Activated naive CD8-positive, alpha-beta T cell treated with anti-CD3 and anti-CD28 coated beads, Interleukin-2, amount 10 ng/mL, durations not matched to agents 7 days and 5 days (primary cell): ENCODE data around the gene RPS26. TPM values are rescaled to one million over a fixed set of nuclear protein-coding genes. Genes with fewer than 3 reads are reported as not detected.
A peak's percentile ranks its signal among the peaks of the same experiment; 100 is the strongest.

Experiments used
- ATAC-seq: fragments of 150-1000 bp; cut with Tn5 transposase; one replicate; pipeline ENCODE4 v1.10.0; 2021; ENCODE audit warnings: low read depth, moderate library complexity
- POLR2A ChIA-PET: fragments of 350-600 bp; sonication (Branson Sonifier 250); formaldehyde crosslinking; loops from one replicate; lab custom pipeline; 2021; ENCODE audit warnings: antibody characterized with exemption; lab: Charles Lee
- DNase-seq: peaks from one replicate; pipeline ENCODE4 v3.0.0; 2021
- H3K27ac Mint-ChIP-seq: one replicate; pipeline ENCODE4 v1.8.0; 2022; ENCODE audit warnings: mild to moderate bottlenecking, mixed read lengths
- H3K27me3 Mint-ChIP-seq: one replicate; pipeline ENCODE4 v1.8.0; 2022; ENCODE audit warnings: mild to moderate bottlenecking, moderate library complexity, mixed read lengths
- H3K36me3 Mint-ChIP-seq: one replicate; pipeline ENCODE4 v1.8.0; 2021; ENCODE audit warnings: mild to moderate bottlenecking, mixed read lengths
- H3K4me1 Mint-ChIP-seq: one replicate; pipeline ENCODE4 v1.8.0; 2021; ENCODE audit warnings: mixed read lengths
- H3K4me3 Mint-ChIP-seq: one replicate; pipeline ENCODE4 v1.8.0; 2022; ENCODE audit warnings: mild to moderate bottlenecking, moderate library complexity, mixed read lengths
- H3K9me3 Mint-ChIP-seq: one replicate; pipeline ENCODE4 v1.8.0; 2021; ENCODE audit warnings: mixed read lengths
- total RNA-seq, 2 experiments: library from RNA; stranded (reverse); gene quantifications; one replicate each; pipeline ENCODE4 v1.2.3, GENCODE V29; 2021

The RPS26 gene
- total RNA-seq, 2 experiments from 2014 or later: 39.1 to 42.6 TPM

- Mint-ChIP-seq H3K4me3 (peak overlapping the region; percentile 86), H3K9me3 (no peaks in the 10 kb centered on the region), H3K4me1 (peaks cover 22% of the 10 kb centered on the region), H3K27me3 (no peaks in the 10 kb centered on the region), H3K27ac (peak overlapping the region; percentile 85), H3K36me3 (peaks cover 11% of the 10 kb centered on the region)
- POLR2A ChIA-PET: interaction anchor here (0.6 to 2.9 kb wide), 7 partner anchors 10 to 96 kb away, joined by 3 to 24 read pairs (median 8); partner anchors contain the start of genes IKZF4, PA2G4 and SUOX
- DNase-seq: peak; percentile 79
- peak; percentile 79 for ATAC-seq
Measured at GRCh38 chr12:56007564-56008559, 33.9 kb upstream of the RPS26 start.

DNA sequence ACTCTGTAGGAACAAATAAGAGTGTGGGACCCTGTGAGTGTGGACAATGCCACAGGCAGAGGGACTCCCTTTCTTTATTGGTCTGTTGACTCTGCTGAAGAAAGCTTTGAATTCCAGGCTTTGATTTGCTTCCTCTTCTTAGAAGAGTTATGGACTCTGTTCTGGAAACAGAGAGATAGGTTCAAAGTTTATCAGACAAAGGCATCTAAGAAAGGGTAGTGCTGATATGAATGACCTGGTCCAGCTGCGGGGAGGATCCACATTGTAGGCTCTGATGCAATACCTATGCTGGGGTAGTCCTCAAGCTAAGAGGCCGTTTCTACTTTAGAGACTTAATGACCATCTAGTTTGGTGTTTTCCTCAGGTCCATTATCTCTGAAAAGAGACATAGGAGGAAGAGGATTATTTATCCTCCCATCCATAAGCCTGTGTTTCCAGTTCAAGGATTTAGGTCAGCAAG is 31.6 kb upstream of the RPS26 start:
- H3K4me1 Mint-ChIP-seq: peaks cover 21% of the 10 kb centered on the region
- POLR2A ChIA-PET: interaction anchor here (1.2 to 1.3 kb wide), 2 partner anchors 11 to 36 kb away, joined by 3 to 7 read pairs; partner anchors contain the start of genes IKZF4 and RAB5B
- no peak overlapping the region for H3K27ac Mint-ChIP-seq
- H3K36me3 Mint-ChIP-seq: peaks cover 12% of the 10 kb centered on the region
- no peak for ATAC-seq
- no peak overlapping the region for H3K4me3 Mint-ChIP-seq
- H3K27me3 Mint-ChIP-seq: no peaks in the 10 kb centered on the region
- no peaks in the 10 kb centered on the region for H3K9me3 Mint-ChIP-seq
- DNase-seq: no peak

GRCh38 chr12:56011509-56012090 is 30.1 kb upstream of the RPS26 start:
- no peak overlapping the region for H3K4me3 Mint-ChIP-seq
- H3K27me3 Mint-ChIP-seq: no peaks in the 10 kb centered on the region
- ATAC-seq (no peak), DNase-seq (no peak)
- H3K9me3 Mint-ChIP-seq: no peaks in the 10 kb centered on the region
- no peak overlapping the region for H3K27ac Mint-ChIP-seq
- peaks cover 11% of the 10 kb centered on the region for H3K36me3 Mint-ChIP-seq
- peaks cover 19% of the 10 kb centered on the region for H3K4me1 Mint-ChIP-seq
- POLR2A ChIA-PET: interaction anchor here (1.5 kb wide), 1 partner anchor 9 kb away, joined by 8 read pairs; the partner anchor contains the start of gene IKZF4

- peaks cover 12% of the 10 kb centered on the region for H3K36me3 Mint-ChIP-seq
- H3K4me3 Mint-ChIP-seq: no peak overlapping the region
- H3K9me3 Mint-ChIP-seq: no peaks in the 10 kb centered on the region
- no peaks in the 10 kb centered on the region for H3K27me3 Mint-ChIP-seq
- peaks cover 16% of the 10 kb centered on the region for H3K4me1 Mint-ChIP-seq
- no peak overlapping the region for H3K27ac Mint-ChIP-seq
- no peak for DNase-seq
- no peak for ATAC-seq
- POLR2A ChIA-PET: interaction anchor here (0.7 kb wide), 1 partner anchor 17 kb away, joined by 3 read pairs; no protein-coding TSS in a partner anchor
Measured at GRCh38 chr12:56013482-56013881, 28.2 kb upstream of the RPS26 start.

GRCh38 chr12:56014205-56014604 is 27.5 kb upstream of the RPS26 start:
- DNase-seq: no peak
- POLR2A ChIA-PET: interaction anchor here (1.1 kb wide), 1 partner anchor 84 kb away, joined by 8 read pairs; no protein-coding TSS in a partner anchor
- Mint-ChIP-seq H3K4me1 (peaks cover 15% of the 10 kb centered on the region), H3K4me3 (no peak overlapping the region), H3K27me3 (no peaks in the 10 kb centered on the region), H3K27ac (no peak overlapping the region), H3K9me3 (no peaks in the 10 kb centered on the region), H3K36me3 (peaks cover 14% of the 10 kb centered on the region)
- ATAC-seq: no peak

DNA sequence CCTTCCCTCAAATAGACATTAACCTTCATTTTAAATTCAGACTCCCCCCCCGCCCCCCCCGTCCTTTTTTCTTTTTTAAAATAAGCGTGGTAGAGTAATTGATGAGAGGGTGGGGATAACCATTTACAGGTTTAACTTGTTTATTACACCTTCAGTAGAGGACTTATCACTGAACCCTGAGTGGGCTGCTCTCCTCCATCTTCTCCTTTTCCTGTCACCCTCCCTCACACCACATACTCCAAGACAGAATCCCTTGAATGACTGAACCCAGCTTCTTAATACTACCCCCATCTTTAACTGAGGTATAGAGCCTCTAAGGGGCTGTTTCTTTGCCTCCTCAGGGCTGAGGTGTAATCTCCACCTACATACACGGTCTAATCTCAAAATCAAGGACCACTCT is 24.5 kb upstream of the RPS26 start:
- Mint-ChIP-seq H3K27ac (no peak overlapping the region), H3K36me3 (peaks cover 17% of the 10 kb centered on the region), H3K9me3 (no peaks in the 10 kb centered on the region), H3K4me1 (peaks cover 27% of the 10 kb centered on the region), H3K4me3 (no peak overlapping the region), H3K27me3 (no peaks in the 10 kb centered on the region)
- POLR2A ChIA-PET: interaction anchor here (1.1 kb wide), 1 partner anchor 13 kb away, joined by 3 read pairs; no protein-coding TSS in a partner anchor
- DNase-seq: no peak
- no peak for ATAC-seq

DNA sequence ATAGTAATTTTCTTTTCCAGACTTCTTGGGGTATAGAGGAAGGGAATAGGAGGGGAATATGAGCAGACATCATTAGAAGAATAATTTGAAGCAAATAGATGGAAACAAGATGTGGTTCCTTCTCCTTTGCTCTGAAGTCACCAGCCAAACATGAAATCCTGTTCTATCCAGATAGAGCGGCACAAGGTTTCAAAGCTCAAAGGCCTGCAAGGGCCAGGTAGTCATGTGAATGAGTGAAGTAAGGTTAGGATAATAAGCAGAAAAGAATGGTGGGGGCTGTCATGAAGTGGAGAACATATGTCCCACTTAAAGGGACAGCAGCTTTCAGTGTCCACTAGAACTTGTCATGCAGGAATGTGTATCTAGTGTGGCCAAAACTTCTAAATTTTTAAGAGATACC is 23.4 kb upstream of the RPS26 start:
- H3K27ac Mint-ChIP-seq: no peak overlapping the region
- no peak for ATAC-seq

DNA sequence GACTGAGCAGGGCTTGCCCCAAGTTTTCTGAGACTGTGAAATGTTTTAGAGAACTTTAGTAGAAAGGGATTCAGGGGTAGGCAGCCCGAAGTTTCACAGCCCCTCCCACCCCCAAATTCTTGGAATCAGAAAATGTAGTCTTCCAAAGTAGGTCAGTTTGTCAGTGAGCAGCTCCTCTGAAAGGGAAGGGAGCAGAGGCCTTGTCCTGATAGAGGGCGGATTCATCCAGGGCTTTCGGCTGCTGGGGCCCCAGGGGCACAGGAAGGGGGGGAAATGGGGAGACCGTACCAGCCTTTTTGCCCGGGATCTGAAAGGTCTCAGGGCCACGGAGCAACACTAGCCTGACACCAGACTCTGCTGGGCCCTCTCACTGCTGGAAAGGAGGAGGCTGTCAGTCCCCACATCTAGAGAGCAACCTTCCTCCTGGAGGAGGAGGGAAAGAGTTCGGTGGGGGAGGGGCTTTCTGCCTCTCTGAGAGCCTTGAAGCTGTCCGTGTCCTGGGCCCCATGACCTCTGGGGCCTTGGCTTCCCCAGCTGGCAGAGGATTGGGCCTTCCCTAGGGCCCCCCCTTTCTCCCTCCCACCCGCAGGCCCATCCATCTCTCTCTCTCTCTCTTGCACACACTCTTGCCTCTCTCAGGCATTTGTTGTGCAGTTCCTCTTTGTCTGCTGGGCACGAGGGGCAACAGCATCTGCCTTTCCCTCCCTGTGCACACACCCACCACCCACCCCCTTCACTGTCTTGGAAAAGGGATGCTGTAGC is 21.1 kb upstream of the RPS26 start, which contains the start of gene IKZF4:
IKZF4 (plus strand) TSS at position 621 of the 762 bp plus-strand sequence. CDS start 451 bp downstream, outside the sequence.
- Mint-ChIP-seq H3K27ac (peak within 1 kb of the TSS; percentile 96), H3K9me3 (no peaks in the 10 kb centered on the region), H3K4me3 (peak within 1 kb of the TSS; percentile 93), H3K36me3 (peaks cover 19% of the 10 kb centered on the region), H3K4me1 (peaks cover 42% of the 10 kb centered on the region), H3K27me3 (no peaks in the 10 kb centered on the region)
- DNase-seq (peak; percentile 42), ATAC-seq (peak; percentile 17)
- POLR2A ChIA-PET: interaction anchor here (1.4 to 3.4 kb wide), 7 partner anchors 9 to 47 kb away, joined by 7 to 24 read pairs (median 9); partner anchors contain the start of genes RAB5B and SUOX

More for the DNA sequence above, 23.4 kb upstream of the RPS26 start:
- Mint-ChIP-seq H3K4me1 (peaks cover 36% of the 10 kb centered on the region), H3K4me3 (no peak overlapping the region), H3K36me3 (peaks cover 14% of the 10 kb centered on the region), H3K9me3 (no peaks in the 10 kb centered on the region), H3K27me3 (no peaks in the 10 kb centered on the region)
- DNase-seq: no peak
- POLR2A ChIA-PET: interaction anchor here (0.9 to 1.0 kb wide), 2 partner anchors 10 to 11 kb away, joined by 3 to 8 read pairs; no protein-coding TSS in a partner anchor

DNA sequence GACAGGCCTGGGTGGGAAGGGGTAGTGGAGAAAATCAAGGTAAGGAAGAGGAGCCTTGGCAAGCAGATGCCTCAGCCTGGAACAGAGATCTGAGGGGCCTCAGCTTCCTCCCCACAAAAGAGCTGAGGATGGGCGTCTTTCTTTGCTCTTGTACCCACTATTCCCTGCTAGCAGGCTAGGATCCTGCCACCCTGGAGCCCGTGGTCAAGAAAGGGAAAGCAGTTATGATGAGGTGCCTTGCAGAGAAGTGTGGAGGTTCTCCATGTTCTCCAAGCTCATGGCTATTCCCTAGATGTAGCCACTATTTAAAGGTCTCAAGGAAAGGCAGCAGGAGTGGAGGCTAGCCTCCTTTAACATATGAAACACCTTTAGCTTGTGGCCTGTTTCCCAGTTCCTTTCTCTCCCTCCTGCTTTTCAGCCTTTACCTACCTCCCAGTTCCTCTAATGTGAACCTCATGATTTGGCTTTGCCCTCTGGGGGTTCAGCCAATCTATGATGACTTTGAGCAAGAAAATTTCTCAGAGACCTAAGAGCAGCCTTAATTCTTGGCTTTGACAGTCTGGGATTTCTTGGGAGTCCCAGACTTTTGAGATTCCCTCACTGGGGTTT is 19.7 kb upstream of the RPS26 start:
- Mint-ChIP-seq H3K4me3 (peak overlapping the region; percentile 93), H3K27me3 (no peaks in the 10 kb centered on the region), H3K27ac (peak overlapping the region; percentile 96), H3K4me1 (peaks cover 38% of the 10 kb centered on the region), H3K36me3 (peaks cover 21% of the 10 kb centered on the region), H3K9me3 (no peaks in the 10 kb centered on the region)
- peak; percentile 1 for ATAC-seq
- POLR2A ChIA-PET: interaction anchor here (0.6 to 3.4 kb wide), 13 partner anchors 11 to 297 kb away, joined by 3 to 24 read pairs (median 7); partner anchors contain the start of genes ORMDL2, PA2G4, RAB5B and SARNP
- DNase-seq: no peak

GRCh38 chr12:56028511-56029165 is 13.1 kb upstream of the RPS26 start:
- ATAC-seq (no peak), DNase-seq (no peak)
- Mint-ChIP-seq H3K4me3 (peak overlapping the region; percentile 43), H3K27me3 (no peaks in the 10 kb centered on the region), H3K27ac (peak overlapping the region; percentile 85), H3K4me1 (peaks cover 40% of the 10 kb centered on the region), H3K9me3 (no peaks in the 10 kb centered on the region), H3K36me3 (peaks cover 54% of the 10 kb centered on the region)
- POLR2A ChIA-PET: interaction anchor here (0.7 to 1.0 kb wide), 7 partner anchors 9 to 289 kb away, joined by 3 to 5 read pairs (median 4); no protein-coding TSS in a partner anchor

DNA sequence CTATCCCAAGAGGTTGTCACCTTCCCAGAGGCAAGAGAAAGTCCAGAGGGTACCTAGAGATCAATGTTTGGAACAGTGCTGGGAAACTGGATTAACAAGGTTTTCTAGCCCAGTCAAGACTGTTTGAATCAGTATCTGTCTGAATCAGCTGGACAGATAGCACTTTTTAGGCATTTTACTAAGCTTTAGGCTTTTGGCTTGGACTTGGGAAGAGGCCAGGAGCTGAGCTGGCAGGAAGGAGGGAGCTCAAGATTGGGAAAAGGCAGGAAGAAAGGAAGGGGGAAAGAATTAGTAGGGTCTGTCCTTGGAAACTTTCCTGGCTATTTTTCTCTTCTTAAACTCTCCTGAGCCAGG is 12.6 kb upstream of the RPS26 start:
- H3K27ac Mint-ChIP-seq: peak overlapping the region; percentile 85
- DNase-seq (no peak), ATAC-seq (no peak)
- POLR2A ChIA-PET: interaction anchor here (1.0 to 1.2 kb wide), 2 partner anchors 23 to 55 kb away, joined by 3 to 4 read pairs; partner anchors contain the start of gene RAB5B
- peak overlapping the region; percentile 43 for H3K4me3 Mint-ChIP-seq
- peaks cover 38% of the 10 kb centered on the region for H3K4me1 Mint-ChIP-seq
- H3K36me3 Mint-ChIP-seq: peaks cover 53% of the 10 kb centered on the region
- H3K9me3 Mint-ChIP-seq: no peaks in the 10 kb centered on the region
- no peaks in the 10 kb centered on the region for H3K27me3 Mint-ChIP-seq
